Middle frontal gyrus (tissue), 1 donor: ENCODE measurements around the gene RLN3.
A peak's percentile ranks its signal among the peaks of the same experiment; 100 is the strongest.

Source experiments
- DNase-seq: peaks from one replicate; pipeline ENCODE4 v3.0.0-alpha.2; 2015; ENCODE audit warnings: low spot score; ENCODE audit errors: extremely low spot score

RLN3 gene

DNA sequence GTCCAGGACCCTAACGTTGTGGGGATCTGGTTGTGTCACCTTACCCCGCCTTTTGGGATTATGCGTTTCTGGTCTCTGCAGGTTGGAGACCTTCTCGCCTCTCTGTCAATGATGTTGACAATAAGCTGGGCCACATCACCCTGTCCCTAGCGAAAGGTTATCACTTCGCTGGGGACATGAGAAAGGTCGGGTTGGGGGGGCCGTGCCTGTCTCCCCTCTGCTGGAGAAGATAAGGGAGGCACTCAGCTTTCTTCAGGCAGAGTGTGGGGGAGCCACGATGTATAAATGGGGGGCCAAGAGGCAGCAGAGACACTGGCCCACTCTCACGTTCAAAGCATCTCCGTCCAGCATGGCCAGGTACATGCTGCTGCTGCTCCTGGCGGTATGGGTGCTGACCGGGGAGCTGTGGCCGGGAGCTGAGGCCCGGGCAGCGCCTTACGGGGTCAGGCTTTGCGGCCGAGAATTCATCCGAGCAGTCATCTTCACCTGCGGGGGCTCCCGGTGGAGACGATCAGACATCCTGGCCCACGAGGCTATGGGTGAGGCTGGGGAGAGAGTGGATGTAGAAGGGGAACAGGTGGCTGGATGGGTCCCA is at the start of gene RLN3:
RLN3 (plus strand) TSS at position 293 of the 595 bp plus-strand sequence; CDS start at position 350, 57 bp downstream.
- no peak for DNase-seq

GRCh38 chr19:13978351-13979243 is 49.4 kb upstream of the RLN3 start:
- no peak for DNase-seq

DNA sequence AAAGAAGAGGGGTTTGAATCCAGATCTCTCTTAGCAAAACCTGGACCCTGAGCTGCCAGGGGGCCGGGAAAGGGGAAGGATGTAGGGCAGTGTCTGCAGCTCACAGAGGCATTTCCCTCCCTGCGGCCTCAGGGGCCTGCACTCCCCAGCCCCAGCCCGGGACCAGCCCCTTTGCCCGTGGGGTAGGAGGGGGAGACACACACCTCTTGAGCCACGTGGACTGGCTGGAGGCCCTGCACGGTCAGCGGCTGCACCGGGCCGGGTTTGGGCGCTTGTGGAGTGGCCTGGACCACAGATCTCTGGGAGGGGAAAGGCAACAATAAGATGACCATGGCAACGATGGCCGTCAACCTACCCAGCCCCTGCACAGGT is 48.7 kb upstream of the RLN3 start:
- no peak for DNase-seq

DNA sequence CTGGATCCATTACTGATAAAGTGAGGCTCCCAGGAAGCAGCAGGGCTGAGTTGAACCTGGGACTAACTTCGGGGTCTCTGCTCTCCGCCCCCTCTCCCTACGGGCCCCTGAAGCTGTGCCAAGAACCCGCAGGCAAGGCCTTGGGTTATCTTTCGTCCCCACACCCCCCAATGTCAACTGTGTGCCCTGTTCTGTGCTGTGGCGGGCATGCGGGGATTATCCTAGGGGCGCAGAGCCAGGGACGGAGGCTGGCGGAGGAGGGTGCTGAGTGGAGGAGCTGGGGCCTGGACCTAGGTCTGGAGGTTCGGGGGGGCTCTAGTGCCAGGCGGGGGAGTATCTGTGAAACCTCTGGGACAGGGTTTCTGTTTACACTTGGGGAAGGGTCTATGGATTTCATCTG is 48.3 kb upstream of the RLN3 start:
- no peak for DNase-seq

- DNase-seq, result no peak
Measured at GRCh38 chr19:13980340-13980739, 47.6 kb upstream of the RLN3 start.

- DNase-seq, result no peak
Measured at GRCh38 chr19:13981021-13981420, 46.9 kb upstream of the RLN3 start.

- no peak for DNase-seq
Measured at GRCh38 chr19:13981467-13981866, 46.5 kb upstream of the RLN3 start.

- no peak for DNase-seq
Measured at GRCh38 chr19:13981988-13982501, 45.9 kb upstream of the RLN3 start.

DNA sequence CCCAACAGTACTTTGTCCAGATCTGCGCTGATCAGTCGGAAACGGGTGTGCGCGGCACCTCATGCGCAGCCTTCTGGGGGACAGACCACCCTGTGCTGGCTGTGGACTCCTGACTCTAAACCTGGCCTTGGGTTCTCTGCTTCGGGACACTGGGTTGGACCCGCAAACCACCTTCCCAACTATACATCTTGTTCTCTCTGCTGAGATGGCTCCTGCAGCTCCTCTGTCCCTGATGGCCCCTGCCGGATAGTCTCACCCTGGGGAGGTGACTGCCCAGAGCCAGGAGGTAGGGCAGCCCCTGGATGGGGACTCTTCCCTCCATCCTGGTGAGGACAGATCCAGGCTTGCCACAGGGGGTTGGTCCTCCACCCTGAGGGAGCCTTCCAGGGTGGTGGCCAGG is 45.2 kb upstream of the RLN3 start:
- DNase-seq, result no peak

- no peak for DNase-seq
Measured at GRCh38 chr19:13983213-13983889, 44.6 kb upstream of the RLN3 start.

GRCh38 chr19:13984186-13984585 is 43.8 kb upstream of the RLN3 start:
- DNase-seq, result no peak

DNA sequence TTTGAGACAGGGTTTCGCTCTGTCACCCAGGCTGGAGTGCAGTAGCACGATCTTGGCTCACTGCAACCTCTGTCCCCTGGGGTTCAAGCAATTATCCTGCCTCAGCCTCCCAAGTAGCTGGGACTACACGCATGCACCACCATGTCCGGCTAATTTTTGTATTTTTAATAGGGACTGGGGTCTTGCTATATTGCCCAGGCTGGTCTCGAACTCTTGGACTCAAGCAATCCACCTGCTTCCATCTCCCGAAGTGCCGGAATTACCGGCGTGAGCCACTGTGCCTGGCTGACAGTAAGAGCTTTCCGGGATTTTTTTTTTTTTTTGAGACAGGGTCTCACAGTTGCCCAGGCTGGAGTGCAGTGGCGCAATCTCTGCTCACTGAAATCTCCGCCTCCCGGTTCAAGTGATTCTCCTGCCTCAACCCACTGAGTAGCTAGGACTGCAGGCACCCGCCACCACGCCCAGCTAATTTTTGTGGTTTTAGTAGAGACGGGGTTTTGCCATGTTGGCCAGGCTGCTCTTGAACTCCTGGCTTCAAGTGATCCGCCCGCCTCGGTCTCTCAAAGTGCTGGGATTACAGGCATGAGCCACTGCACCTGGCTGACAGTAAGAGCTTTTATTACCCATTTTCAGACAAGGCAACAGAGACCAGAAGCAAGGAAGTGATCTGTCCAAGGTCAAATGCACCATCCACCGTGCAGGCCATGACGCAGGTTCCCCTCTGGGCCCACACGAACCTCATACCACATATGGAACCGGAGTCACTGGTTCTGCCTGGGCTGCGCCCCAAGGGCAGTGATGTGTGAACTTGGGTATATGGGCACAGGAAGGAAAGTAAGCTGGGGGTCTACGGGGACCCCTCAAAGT is 42.8 kb upstream of the RLN3 start:
- no peak for DNase-seq

- no peak for DNase-seq
Measured at GRCh38 chr19:13985771-13986347, 42.1 kb upstream of the RLN3 start.

- peak; percentile 32 for DNase-seq
Measured at GRCh38 chr19:13986348-13986904, 41.5 kb upstream of the RLN3 start.

GRCh38 chr19:13987101-13987890 is 40.7 kb upstream of the RLN3 start:
- DNase-seq, result no peak

- DNase-seq, result no peak
Measured at GRCh38 chr19:13989487-13989886, 38.5 kb upstream of the RLN3 start.

GRCh38 chr19:13990085-13990484 is 37.9 kb upstream of the RLN3 start:
- no peak for DNase-seq

DNA sequence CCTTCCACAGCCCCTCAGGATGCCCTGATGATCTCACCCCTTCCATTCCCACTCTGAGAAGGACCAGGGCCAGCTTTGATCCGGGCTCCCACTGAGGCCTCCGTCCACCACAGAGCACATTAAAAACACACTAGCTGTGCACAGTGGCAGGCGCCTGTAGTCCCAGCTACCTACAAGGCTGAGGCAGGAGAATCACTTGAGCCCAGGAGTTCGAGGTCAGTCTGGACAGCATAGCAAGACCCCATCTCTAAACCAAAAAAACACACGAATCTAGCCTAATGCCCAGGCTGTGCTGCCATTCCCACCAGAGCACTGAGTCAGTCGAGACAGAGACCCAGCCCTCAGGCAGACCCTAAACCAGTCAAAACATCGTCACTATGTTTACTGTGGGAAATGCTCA is 35.9 kb upstream of the RLN3 start:
- no peak for DNase-seq

DNA sequence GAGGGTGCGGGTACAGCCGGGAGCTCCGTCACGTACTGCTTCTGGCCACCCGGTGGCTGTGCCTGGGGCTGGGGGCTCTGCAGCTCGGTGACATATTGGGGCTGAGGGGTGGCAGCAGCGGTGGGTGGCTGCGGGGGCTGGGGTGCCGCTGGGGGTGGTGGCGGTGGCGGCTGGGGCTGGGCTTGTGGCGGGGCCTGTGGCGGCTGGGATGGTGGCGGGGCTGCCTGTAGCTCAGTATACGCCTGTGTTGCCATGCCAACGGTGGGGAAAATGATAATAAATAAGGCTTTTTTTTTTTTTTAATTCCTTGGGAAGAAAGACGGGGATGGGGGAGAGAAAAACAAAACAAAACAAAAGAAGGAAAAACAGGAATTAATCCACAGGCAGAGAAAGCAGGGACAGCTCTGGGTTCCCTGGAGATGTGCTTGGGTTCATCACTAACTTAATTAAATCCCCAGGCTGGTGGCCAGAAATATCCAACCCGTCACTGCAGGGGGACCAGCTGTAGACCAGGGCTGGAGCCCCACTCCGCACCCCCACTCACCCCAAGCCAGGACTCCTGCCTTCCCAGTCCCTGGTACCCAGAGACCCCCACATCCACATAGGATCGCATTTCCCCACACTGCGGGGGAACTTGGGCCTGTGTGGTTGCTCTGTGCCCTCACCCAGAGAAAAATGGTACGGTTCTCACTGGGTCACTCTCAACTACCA is 34.2 kb upstream of the RLN3 start:
- no peak for DNase-seq
